Liver (tissue), 3 donors: ENCODE results near the gene TP53TG3.
"Not testable (repeated sequence)": the region's sequence is repeated elsewhere in the genome, so short reads cannot be mapped to it uniquely, and the experiment has no call there.

Source experiments
- EGR1 ChIP-seq, 2 donors: IDR thresholded peaks; 2 replicates each; pipeline ENCODE4 v1.6.1; 2016 to 2018; ENCODE audit warnings: antibody characterized with exemption in 2 of 2, low read depth in 2 of 2
- FOXA1 ChIP-seq: IDR thresholded peaks from 2 replicates; pipeline ENCODE4 v1.6.1; 2016; ENCODE audit warnings: antibody characterized with exemption
- GABPA ChIP-seq, 2 donors: IDR thresholded peaks in 1 of 2; conservative IDR thresholded peaks in 1 of 2; 2 replicates each; pipeline ENCODE4 v1.6.1; 2016; ENCODE audit warnings: antibody characterized with exemption in 2 of 2, mild to moderate bottlenecking in 1 of 2, moderate library complexity in 1 of 2
- HNF4A ChIP-seq, 2 donors: conservative IDR thresholded peaks; 2 replicates each; pipeline ENCODE4 v1.6.1; 2016; ENCODE audit warnings: antibody characterized with exemption in 2 of 2, mild to moderate bottlenecking in 2 of 2
- JUND ChIP-seq, 2 donors: IDR thresholded peaks; 2 replicates each; pipeline ENCODE4 v1.6.1; 2016; ENCODE audit warnings: antibody characterized with exemption in 2 of 2
- TAF1 ChIP-seq: conservative IDR thresholded peaks from 2 replicates; pipeline ENCODE4 v1.6.1; 2016; ENCODE audit warnings: antibody characterized with exemption, mild to moderate bottlenecking
- TF ChIP-seq, protein P1 (sequence below): fragments of 150-350 bp; IDR thresholded peaks from 2 replicates; pipeline ENCODE4 v1.5.1; 2017; ENCODE audit warnings: improper control_type of control experiment, low read depth, low read length; ENCODE audit not compliant: missing input control
- TF ChIP-seq, protein P2 (sequence below): IDR thresholded peaks from 2 replicates; pipeline ENCODE4 v1.6.1; 2016; ENCODE audit warnings: antibody characterized with exemption
- TF ChIP-seq, protein P3 (sequence below): IDR thresholded peaks from 2 replicates; pipeline ENCODE4 v1.6.1; 2016; ENCODE audit warnings: antibody characterized with exemption, mild to moderate bottlenecking
- TF ChIP-seq, protein P4 (sequence below): IDR thresholded peaks from 2 replicates; pipeline ENCODE4 v1.6.1; 2016; ENCODE audit warnings: antibody characterized with exemption
- TF ChIP-seq, protein P5 (sequence below): IDR thresholded peaks from 2 replicates; pipeline ENCODE4 v1.6.1; 2016; ENCODE audit warnings: antibody characterized with exemption
- donor health status: healthy.
- donor health status: healthy.

DNA sequence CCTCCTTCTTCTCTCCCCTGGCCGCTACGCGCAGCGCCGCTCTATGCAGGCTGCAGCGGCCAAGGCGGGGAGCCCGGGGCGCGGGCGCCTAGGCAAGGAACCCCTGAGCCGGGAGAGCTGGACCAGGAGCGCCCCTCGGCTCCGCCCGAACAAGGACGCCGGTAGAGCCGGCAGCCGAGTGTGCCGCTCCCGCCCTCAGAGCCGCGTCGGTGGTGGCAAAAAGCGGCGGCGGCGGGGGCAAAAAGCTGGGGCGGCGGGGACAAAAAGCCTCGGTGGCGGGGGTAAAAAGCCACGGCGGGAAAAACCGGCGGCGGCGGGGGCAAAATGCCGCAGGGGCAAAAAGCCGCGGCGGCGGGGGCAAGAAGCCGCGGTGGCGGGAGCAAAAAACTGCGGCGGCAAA is 25.1 kb downstream of the TP53TG3 start:
- TF ChIP-seq, protein P1, sequence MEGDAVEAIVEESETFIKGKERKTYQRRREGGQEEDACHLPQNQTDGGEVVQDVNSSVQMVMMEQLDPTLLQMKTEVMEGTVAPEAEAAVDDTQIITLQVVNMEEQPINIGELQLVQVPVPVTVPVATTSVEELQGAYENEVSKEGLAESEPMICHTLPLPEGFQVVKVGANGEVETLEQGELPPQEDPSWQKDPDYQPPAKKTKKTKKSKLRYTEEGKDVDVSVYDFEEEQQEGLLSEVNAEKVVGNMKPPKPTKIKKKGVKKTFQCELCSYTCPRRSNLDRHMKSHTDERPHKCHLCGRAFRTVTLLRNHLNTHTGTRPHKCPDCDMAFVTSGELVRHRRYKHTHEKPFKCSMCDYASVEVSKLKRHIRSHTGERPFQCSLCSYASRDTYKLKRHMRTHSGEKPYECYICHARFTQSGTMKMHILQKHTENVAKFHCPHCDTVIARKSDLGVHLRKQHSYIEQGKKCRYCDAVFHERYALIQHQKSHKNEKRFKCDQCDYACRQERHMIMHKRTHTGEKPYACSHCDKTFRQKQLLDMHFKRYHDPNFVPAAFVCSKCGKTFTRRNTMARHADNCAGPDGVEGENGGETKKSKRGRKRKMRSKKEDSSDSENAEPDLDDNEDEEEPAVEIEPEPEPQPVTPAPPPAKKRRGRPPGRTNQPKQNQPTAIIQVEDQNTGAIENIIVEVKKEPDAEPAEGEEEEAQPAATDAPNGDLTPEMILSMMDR = not testable (repeated sequence)
- not testable (repeated sequence) for TF ChIP-seq HNF4A (conservative IDR thresholded peaks at IDR 0.05); TAF1; JUND (IDR thresholded peaks at IDR 0.05); GABPA (IDR thresholded peaks at IDR 0.05 in 1 of 2, conservative IDR thresholded peaks at IDR 0.05 in 1 of 2); FOXA1; EGR1 (IDR thresholded peaks at IDR 0.05; ENCODE audit: low read depth in 2 of 2)
- TF ChIP-seq, protein P2, sequence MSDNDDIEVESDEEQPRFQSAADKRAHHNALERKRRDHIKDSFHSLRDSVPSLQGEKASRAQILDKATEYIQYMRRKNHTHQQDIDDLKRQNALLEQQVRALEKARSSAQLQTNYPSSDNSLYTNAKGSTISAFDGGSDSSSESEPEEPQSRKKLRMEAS = not testable (repeated sequence)
- TF ChIP-seq, protein P3, sequence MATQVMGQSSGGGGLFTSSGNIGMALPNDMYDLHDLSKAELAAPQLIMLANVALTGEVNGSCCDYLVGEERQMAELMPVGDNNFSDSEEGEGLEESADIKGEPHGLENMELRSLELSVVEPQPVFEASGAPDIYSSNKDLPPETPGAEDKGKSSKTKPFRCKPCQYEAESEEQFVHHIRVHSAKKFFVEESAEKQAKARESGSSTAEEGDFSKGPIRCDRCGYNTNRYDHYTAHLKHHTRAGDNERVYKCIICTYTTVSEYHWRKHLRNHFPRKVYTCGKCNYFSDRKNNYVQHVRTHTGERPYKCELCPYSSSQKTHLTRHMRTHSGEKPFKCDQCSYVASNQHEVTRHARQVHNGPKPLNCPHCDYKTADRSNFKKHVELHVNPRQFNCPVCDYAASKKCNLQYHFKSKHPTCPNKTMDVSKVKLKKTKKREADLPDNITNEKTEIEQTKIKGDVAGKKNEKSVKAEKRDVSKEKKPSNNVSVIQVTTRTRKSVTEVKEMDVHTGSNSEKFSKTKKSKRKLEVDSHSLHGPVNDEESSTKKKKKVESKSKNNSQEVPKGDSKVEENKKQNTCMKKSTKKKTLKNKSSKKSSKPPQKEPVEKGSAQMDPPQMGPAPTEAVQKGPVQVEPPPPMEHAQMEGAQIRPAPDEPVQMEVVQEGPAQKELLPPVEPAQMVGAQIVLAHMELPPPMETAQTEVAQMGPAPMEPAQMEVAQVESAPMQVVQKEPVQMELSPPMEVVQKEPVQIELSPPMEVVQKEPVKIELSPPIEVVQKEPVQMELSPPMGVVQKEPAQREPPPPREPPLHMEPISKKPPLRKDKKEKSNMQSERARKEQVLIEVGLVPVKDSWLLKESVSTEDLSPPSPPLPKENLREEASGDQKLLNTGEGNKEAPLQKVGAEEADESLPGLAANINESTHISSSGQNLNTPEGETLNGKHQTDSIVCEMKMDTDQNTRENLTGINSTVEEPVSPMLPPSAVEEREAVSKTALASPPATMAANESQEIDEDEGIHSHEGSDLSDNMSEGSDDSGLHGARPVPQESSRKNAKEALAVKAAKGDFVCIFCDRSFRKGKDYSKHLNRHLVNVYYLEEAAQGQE = not testable (repeated sequence)
- TF ChIP-seq, protein P4, sequence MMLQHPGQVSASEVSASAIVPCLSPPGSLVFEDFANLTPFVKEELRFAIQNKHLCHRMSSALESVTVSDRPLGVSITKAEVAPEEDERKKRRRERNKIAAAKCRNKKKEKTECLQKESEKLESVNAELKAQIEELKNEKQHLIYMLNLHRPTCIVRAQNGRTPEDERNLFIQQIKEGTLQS = not testable (repeated sequence)
- TF ChIP-seq, protein P5, sequence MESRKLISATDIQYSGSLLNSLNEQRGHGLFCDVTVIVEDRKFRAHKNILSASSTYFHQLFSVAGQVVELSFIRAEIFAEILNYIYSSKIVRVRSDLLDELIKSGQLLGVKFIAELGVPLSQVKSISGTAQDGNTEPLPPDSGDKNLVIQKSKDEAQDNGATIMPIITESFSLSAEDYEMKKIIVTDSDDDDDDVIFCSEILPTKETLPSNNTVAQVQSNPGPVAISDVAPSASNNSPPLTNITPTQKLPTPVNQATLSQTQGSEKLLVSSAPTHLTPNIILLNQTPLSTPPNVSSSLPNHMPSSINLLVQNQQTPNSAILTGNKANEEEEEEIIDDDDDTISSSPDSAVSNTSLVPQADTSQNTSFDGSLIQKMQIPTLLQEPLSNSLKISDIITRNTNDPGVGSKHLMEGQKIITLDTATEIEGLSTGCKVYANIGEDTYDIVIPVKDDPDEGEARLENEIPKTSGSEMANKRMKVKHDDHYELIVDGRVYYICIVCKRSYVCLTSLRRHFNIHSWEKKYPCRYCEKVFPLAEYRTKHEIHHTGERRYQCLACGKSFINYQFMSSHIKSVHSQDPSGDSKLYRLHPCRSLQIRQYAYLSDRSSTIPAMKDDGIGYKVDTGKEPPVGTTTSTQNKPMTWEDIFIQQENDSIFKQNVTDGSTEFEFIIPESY = not testable (repeated sequence)
